HEK293T (cell line): ENCODE data around the gene RBM17.

Experiments
- ARNT ChIP-seq: fragments of 450-650 bp; IDR thresholded peaks from 2 replicates; pipeline ENCODE4 v1.6.1; 2017; ENCODE audit warnings: mild to moderate bottlenecking
- BHLHE40 ChIP-seq: fragments of 450-650 bp; IDR thresholded peaks from 2 replicates; pipeline ENCODE4 v1.6.1; 2016; ENCODE audit warnings: mild to moderate bottlenecking, moderate library complexity, borderline replicate concordance
- ELF4 ChIP-seq: fragments of 450-650 bp; IDR thresholded peaks from 2 replicates; pipeline ENCODE4 v1.6.1; 2017; ENCODE audit warnings: antibody characterized with exemption
- FOXA1 ChIP-seq: fragments of 450-650 bp; IDR thresholded peaks from 2 replicates; pipeline ENCODE4 v1.6.1; 2016; ENCODE audit warnings: mild to moderate bottlenecking
- FOXM1 ChIP-seq: fragments of 450-650 bp; IDR thresholded peaks from 2 replicates; pipeline ENCODE4 v1.6.1; 2017; ENCODE audit warnings: mild to moderate bottlenecking, borderline replicate concordance
- HDGF ChIP-seq: fragments of 450-650 bp; IDR thresholded peaks from 2 replicates; pipeline ENCODE4 v1.6.1; 2017; ENCODE audit warnings: antibody characterized with exemption, borderline replicate concordance
- NFRKB ChIP-seq: fragments of 450-650 bp; IDR thresholded peaks from 2 replicates; pipeline ENCODE4 v1.6.1; 2016; ENCODE audit warnings: mild to moderate bottlenecking, moderate library complexity
- TARDBP ChIP-seq: fragments of 450-650 bp; IDR thresholded peaks from 2 replicates; pipeline ENCODE4 v1.6.1; 2016
- ZNF384 ChIP-seq: fragments of 450-650 bp; IDR thresholded peaks from 2 replicates; pipeline ENCODE4 v1.6.1; 2016

DNA sequence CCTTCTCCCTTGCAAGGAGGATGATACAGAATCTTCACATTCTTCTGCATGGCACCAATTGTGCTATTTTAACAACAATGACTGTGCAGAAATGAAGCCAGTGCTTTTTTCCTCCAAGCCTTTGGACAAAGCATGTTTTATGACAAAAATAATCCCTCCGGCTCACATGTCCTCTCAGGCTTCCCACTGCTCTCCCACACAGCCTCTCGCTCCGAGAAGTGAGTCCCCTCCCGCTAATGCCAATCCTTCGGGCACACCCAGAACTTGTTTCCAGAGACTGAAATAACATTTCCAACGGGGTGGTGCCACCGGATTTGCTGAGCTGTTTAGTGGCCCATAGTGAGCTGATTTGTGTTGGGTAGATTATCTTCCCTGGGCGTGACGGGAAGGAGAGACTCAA lies 35.8 kb downstream of the RBM17 start:
- no peak for TF ChIP-seq NFRKB
- TF ChIP-seq HDGF = no peak
- no peak for TF ChIP-seq FOXA1
- no peak for TF ChIP-seq BHLHE40
- no peak for TF ChIP-seq FOXM1
- no peak for TF ChIP-seq ELF4
- no peak for TF ChIP-seq ARNT
- TF ChIP-seq TARDBP = no peak
- no peak for TF ChIP-seq ZNF384
